Mesendoderm (in vitro differentiated cells): ENCODE measurements around the gene DHX16.

Source experiments
- DNase-seq: peaks from one replicate; pipeline ENCODE4 v3.0.0; 2013
- H2AK5ac ChIP-seq: 2 replicates; pipeline ENCODE4 v1.6.1; 2013; ENCODE audit warnings: low read length, inconsistent platforms
- H2BK120ac ChIP-seq: 2 replicates; pipeline ENCODE4 v1.6.1; 2013; ENCODE audit warnings: low read depth, mild to moderate bottlenecking, low read length, moderate library complexity, mixed read lengths
- H2BK15ac ChIP-seq: replicated peaks from 2 replicates; pipeline ENCODE4 v1.6.1; 2013; ENCODE audit warnings: low read depth, mild to moderate bottlenecking, moderate library complexity
- H2BK5ac ChIP-seq: 2 replicates; pipeline ENCODE4 v1.6.1; 2013; ENCODE audit warnings: low read length, inconsistent platforms
- H3K18ac ChIP-seq: 2 replicates; pipeline ENCODE4 v1.6.1; 2013; ENCODE audit warnings: mild to moderate bottlenecking, low read length, mixed read lengths
- H3K23ac ChIP-seq: one replicate; pipeline ENCODE4 v1.6.1; 2013; ENCODE audit warnings: low read length
- H3K27ac ChIP-seq: 2 replicates; pipeline ENCODE4 v1.5.1; 2013; ENCODE audit warnings: low read depth, mild to moderate bottlenecking, inconsistent platforms, low read length, moderate library complexity
- H3K27me3 ChIP-seq: 2 replicates; pipeline ENCODE4 v1.6.1; 2013; ENCODE audit warnings: low read length, control low read depth, mild to moderate bottlenecking, inconsistent platforms; ENCODE audit not compliant: insufficient read depth, poor library complexity
- H3K36me3 ChIP-seq: 2 replicates; pipeline ENCODE4 v1.6.1; 2013; ENCODE audit warnings: low read length, inconsistent platforms; ENCODE audit not compliant: control insufficient read depth, insufficient read depth
- H3K4ac ChIP-seq: one replicate; pipeline ENCODE4 v1.6.1; 2013; ENCODE audit warnings: low read depth, mild to moderate bottlenecking, low read length, moderate library complexity
- H3K4me1 ChIP-seq: 2 replicates; pipeline ENCODE4 v1.6.1; 2013; ENCODE audit warnings: low read depth, low read length, inconsistent platforms; ENCODE audit not compliant: control insufficient read depth
- H3K4me2 ChIP-seq: 2 replicates; pipeline ENCODE4 v1.6.1; 2013; ENCODE audit warnings: low read length
- H3K4me3 ChIP-seq: 2 replicates; pipeline ENCODE4 v1.5.1; 2013; ENCODE audit warnings: mild to moderate bottlenecking, low read length
- H3K56ac ChIP-seq: one replicate; pipeline ENCODE4 v1.6.1; 2013; ENCODE audit warnings: low read length
- H3K79me1 ChIP-seq: 2 replicates; pipeline ENCODE4 v1.6.1; 2013; ENCODE audit warnings: low read length, inconsistent platforms
- H3K79me2 ChIP-seq: 2 replicates; pipeline ENCODE4 v1.6.1; 2013; ENCODE audit warnings: mild to moderate bottlenecking, low read length; ENCODE audit not compliant: control insufficient read depth, insufficient read depth
- H3K9ac ChIP-seq: 2 replicates; pipeline ENCODE4 v1.6.1; 2013; ENCODE audit warnings: low read length, inconsistent platforms
- H4K5ac ChIP-seq: one replicate; pipeline ENCODE4 v1.6.1; 2013; ENCODE audit warnings: low read length
- H4K8ac ChIP-seq: one replicate; pipeline ENCODE4 v1.6.1; 2013; ENCODE audit warnings: low read depth, mild to moderate bottlenecking, control low read depth, low read length, moderate library complexity
- WGBS: extraction: QIAGEN DNeasy Blood & Tissue Kit; methylation state at CpG from one replicate; pipeline ENCODE4 v1.1.7; 2013; ENCODE audit warnings: low lambda C conversion rate, missing lambda C conversion rate; ENCODE audit not compliant: insufficient coverage; ENCODE audit errors: extremely low coverage; 5-methylcytosine and 5-hydroxymethylcytosine counted together

DHX16 gene

DNA sequence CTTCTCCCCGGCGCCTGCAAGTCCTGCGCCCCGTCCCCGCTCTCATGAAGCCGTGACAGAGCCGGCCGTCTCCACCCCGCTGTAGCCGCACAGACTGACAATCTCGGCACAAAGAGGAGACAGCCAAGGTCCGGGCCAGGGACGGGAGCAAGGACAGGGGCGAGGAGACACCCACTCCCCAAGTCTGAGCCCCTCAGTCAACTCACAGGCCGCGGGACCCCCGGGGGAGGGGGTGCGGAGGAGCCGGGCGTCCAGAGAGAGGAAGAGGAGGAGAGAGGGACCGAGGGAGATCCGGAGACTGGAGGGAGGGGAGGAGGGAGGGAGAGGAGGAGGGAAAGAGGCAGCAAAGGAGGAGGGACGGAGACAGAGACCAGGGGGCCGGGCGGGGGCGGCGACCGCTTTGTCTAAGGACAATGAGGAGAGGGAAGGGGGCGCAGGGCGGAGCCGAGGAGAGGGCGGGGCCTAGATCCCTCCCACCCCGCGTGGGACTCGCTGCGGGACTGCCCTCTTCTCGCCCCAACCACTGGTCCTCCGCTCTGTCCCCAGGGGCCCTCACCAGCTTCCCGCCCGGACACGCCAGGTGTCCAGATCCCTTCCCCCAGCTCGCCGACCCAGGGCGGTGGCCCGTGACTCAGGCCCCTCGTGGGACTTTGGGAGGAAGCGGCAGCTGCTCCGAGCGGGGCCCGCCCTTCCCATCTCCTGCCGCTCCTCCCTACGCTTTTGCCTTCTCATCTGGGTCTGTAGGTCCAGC, 14.3 kb upstream of the DHX16 start:
- Histone ChIP-seq H3K4me2 (peak overlapping the region; percentile 59), H3K23ac (peak overlapping the region; percentile 72), H3K18ac (peak overlapping the region; percentile 63), H3K56ac (peak overlapping the region; percentile 100), H3K36me3 (peaks cover 2% of the 10 kb centered on the region), H3K27ac (peak overlapping the region; percentile 87), H3K27me3 (no peaks in the 10 kb centered on the region), H2AK5ac (no peak overlapping the region), H4K5ac (no peak overlapping the region), H4K8ac (no peak overlapping the region), H2BK15ac (no peak overlapping the region), H3K4me1 (peaks cover 26% of the 10 kb centered on the region), H3K79me2 (peaks cover 43% of the 10 kb centered on the region), H3K4ac (peak overlapping the region; percentile 74), H3K4me3 (peak overlapping the region; percentile 84), H3K79me1 (peaks cover 26% of the 10 kb centered on the region), H2BK5ac (peak overlapping the region; percentile 69), H2BK120ac (no peak overlapping the region), H3K9ac (peak overlapping the region; percentile 93)
- DNase-seq: peak; percentile 95
- no CpG with 5 or more reads among the region's 52 CpGs for WGBS

GRCh38 chr6:30686009-30686907, 13.5 kb upstream of the DHX16 start, which contains the start of gene PPP1R18:
Gene PPP1R18, minus strand, starts transcription at chr6:30686645. Its CDS starts 627 bp downstream, at chr6:30686018.
- Histone ChIP-seq H2BK5ac (peak within 1 kb of the TSS; percentile 94), H4K5ac (no peak within 1 kb of the TSS), H3K23ac (peak within 1 kb of the TSS; percentile 95), H3K9ac (peak within 1 kb of the TSS; percentile 99), H3K27me3 (no peaks in the 10 kb centered on the region), H3K4me2 (peak within 1 kb of the TSS; percentile 93), H2AK5ac (peak within 1 kb of the TSS; percentile 88), H3K4ac (peak within 1 kb of the TSS; percentile 74), H3K36me3 (peaks cover 4% of the 10 kb centered on the region), H3K79me1 (peaks cover 29% of the 10 kb centered on the region), H3K79me2 (peaks cover 48% of the 10 kb centered on the region), H3K4me3 (peak within 1 kb of the TSS; percentile 84), H4K8ac (no peak within 1 kb of the TSS), H2BK15ac (no peak within 1 kb of the TSS), H3K18ac (peak within 1 kb of the TSS; percentile 63), H2BK120ac (no peak within 1 kb of the TSS), H3K56ac (peak within 1 kb of the TSS; percentile 100), H3K4me1 (peaks cover 26% of the 10 kb centered on the region), H3K27ac (peak within 1 kb of the TSS; percentile 87)
- no CpG with 5 or more reads among the region's 41 CpGs for WGBS
- DNase-seq: peak; percentile 57

GRCh38 chr6:30685157-30686008, 12.6 kb upstream of the DHX16 start:
- Histone ChIP-seq H3K4ac (peak overlapping the region; percentile 50), H3K27me3 (no peaks in the 10 kb centered on the region), H3K4me2 (peak overlapping the region; percentile 93), H3K4me1 (peaks cover 26% of the 10 kb centered on the region), H3K27ac (peak overlapping the region; percentile 34), H3K36me3 (peaks cover 4% of the 10 kb centered on the region), H2BK15ac (no peak overlapping the region), H4K5ac (no peak overlapping the region), H3K18ac (peak overlapping the region; percentile 3), H2BK5ac (peak overlapping the region; percentile 29), H4K8ac (no peak overlapping the region), H3K9ac (peak overlapping the region; percentile 99), H3K23ac (peak overlapping the region; percentile 71), H3K79me2 (peaks cover 53% of the 10 kb centered on the region), H3K79me1 (peaks cover 29% of the 10 kb centered on the region), H3K56ac (peak overlapping the region; percentile 100), H2BK120ac (no peak overlapping the region), H2AK5ac (peak overlapping the region; percentile 88), H3K4me3 (peak overlapping the region; percentile 80)
- no CpG with 5 or more reads among the region's 29 CpGs for WGBS
- peak; percentile 49 for DNase-seq

DNA sequence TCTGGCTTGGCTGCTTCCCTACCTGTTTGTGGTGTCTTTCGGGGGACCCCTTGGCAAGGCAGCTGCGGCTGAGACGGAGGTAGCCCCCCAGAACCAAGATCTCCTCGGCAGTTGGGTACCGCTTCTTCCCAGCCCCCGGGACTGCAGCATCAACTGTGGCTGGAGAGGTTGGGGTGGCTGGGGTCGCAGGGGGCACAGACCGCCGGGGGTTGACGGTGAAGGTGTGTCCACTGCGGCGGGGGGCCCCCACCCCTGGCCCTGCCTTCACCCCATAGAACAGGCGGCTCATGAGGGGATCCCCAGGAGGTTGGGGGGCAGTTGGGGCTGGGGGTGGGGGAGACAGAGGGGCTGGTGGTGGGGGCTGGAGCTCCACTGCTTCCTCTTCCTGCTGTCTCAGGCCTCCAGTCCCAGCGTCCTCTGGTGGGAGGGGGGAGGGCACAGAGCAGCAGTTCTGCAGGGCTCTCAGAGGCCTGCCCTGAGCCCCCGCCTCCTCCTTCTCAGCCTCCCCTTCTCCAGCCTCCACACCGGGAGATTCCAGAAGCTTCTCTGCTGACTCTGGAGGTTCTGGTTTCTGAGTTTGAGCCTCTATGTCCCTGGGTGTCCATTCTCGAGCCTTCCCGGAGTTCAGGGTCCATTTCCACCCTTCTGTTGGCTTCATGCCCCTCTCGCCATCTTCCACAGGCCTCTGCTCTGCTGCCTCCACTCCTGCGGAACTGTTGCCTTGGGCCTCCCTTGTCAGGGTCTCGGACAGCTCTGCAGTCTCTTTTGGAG, 11.8 kb upstream of the DHX16 start:
- H3K4me2 ChIP-seq: peak overlapping the region; percentile 71
- peak overlapping the region; percentile 43 for H3K18ac ChIP-seq
- H2BK120ac ChIP-seq: no peak overlapping the region
- peak overlapping the region; percentile 50 for H3K4ac ChIP-seq
- H2BK5ac ChIP-seq: peak overlapping the region; percentile 15
- peaks cover 21% of the 10 kb centered on the region for H3K4me1 ChIP-seq
- no peak overlapping the region for H3K23ac ChIP-seq
- H3K36me3 ChIP-seq: peaks cover 4% of the 10 kb centered on the region
- H4K5ac ChIP-seq: no peak overlapping the region
- H3K9ac ChIP-seq: peak overlapping the region; percentile 99
- no CpG with 5 or more reads among the region's 21 CpGs for WGBS
- H2BK15ac ChIP-seq: no peak overlapping the region
- no peaks in the 10 kb centered on the region for H3K27me3 ChIP-seq
- peak; percentile 38 for DNase-seq
- H3K4me3 ChIP-seq: peak overlapping the region; percentile 7
- H4K8ac ChIP-seq: no peak overlapping the region
- H3K56ac ChIP-seq: peak overlapping the region; percentile 100
- H3K79me2 ChIP-seq: peaks cover 57% of the 10 kb centered on the region
- peaks cover 29% of the 10 kb centered on the region for H3K79me1 ChIP-seq
- H2AK5ac ChIP-seq: peak overlapping the region; percentile 62
- H3K27ac ChIP-seq: peak overlapping the region; percentile 34

GRCh38 chr6:30683980-30684338, 11.2 kb upstream of the DHX16 start:
- Histone ChIP-seq H3K4me1 (peaks cover 21% of the 10 kb centered on the region), H3K4me3 (peak overlapping the region; percentile 7), H3K27ac (peak overlapping the region; percentile 2)

More at GRCh38 chr6:30683980-30684338, 11.2 kb upstream of the DHX16 start:
- H2BK5ac ChIP-seq: no peak overlapping the region
- peaks cover 4% of the 10 kb centered on the region for H3K36me3 ChIP-seq
- H3K79me1 ChIP-seq: peaks cover 29% of the 10 kb centered on the region
- no peak overlapping the region for H2AK5ac ChIP-seq
- H3K4ac ChIP-seq: no peak overlapping the region
- no peak for DNase-seq
- peak overlapping the region; percentile 77 for H3K56ac ChIP-seq
- H3K27me3 ChIP-seq: no peaks in the 10 kb centered on the region
- H4K5ac ChIP-seq: no peak overlapping the region
- no CpG with 5 or more reads among the region's 2 CpGs for WGBS
- peaks cover 56% of the 10 kb centered on the region for H3K79me2 ChIP-seq
- H3K18ac ChIP-seq: peak overlapping the region; percentile 43
- H3K9ac ChIP-seq: peak overlapping the region; percentile 66
- H3K4me2 ChIP-seq: peak overlapping the region; percentile 57
- H2BK120ac ChIP-seq: no peak overlapping the region
- H3K23ac ChIP-seq: no peak overlapping the region
- no peak overlapping the region for H4K8ac ChIP-seq
- H2BK15ac ChIP-seq: no peak overlapping the region
